Thoracic aorta (tissue), 2 donors: Measurements from ENCODE around the gene DGKB. TPM values are rescaled to one million over a fixed set of nuclear protein-coding genes. Genes with fewer than 3 reads are reported as not detected.

Experiments used
- ATAC-seq: fragments of 150-250 bp; one replicate; pipeline ENCODE4 v1.8.0; 2017; ENCODE audit warnings: low read depth; ENCODE audit not compliant: insufficient number of reproducible peaks, low FRiP score
- DNase-seq: peaks from one replicate; pipeline ENCODE4 v3.0.0-alpha.2; 2020; ENCODE audit warnings: low spot score
- H3K27ac ChIP-seq, 2 donors: fragments of 200-600 bp; sonication (generic); 1 replicate in 1 of 2; 2 replicates in 1 of 2; pipeline ENCODE4 v1.5.1; 2016; ENCODE audit warnings: mild to moderate bottlenecking in 2 of 2, moderate library complexity in 2 of 2
- H3K27me3 ChIP-seq: fragments of 200-600 bp; sonication (generic); replicated peaks from 2 replicates; pipeline ENCODE4 v1.6.0; 2016; ENCODE audit warnings: mild to moderate bottlenecking; ENCODE audit not compliant: insufficient read depth
- H3K36me3 ChIP-seq: fragments of 200-600 bp; sonication (generic); one replicate; pipeline ENCODE4 v1.5.1; 2016
- H3K4me1 ChIP-seq, 2 donors: fragments of 200-600 bp; sonication (generic); 1 replicate in 1 of 2; 2 replicates in 1 of 2; pipeline versions ENCODE4 v1.5.1 to v1.6.0; 2016; ENCODE audit warnings: low read depth in 2 of 2, mild to moderate bottlenecking in 1 of 2; ENCODE audit not compliant: control insufficient read depth in 1 of 2
- H3K4me3 ChIP-seq: fragments of 200-600 bp; sonication (generic); 2 replicates; pipeline ENCODE4 v1.5.1; 2016; ENCODE audit warnings: mild to moderate bottlenecking
- H3K9me3 ChIP-seq: fragments of 200-600 bp; sonication (generic); 2 replicates; pipeline ENCODE4 v1.5.1; 2016
- total RNA-seq, 2 donors: library from RNA; depleted of rRNA; stranded (reverse); fragments of >200 nt; gene quantifications; one replicate each; pipeline versions ENCODE4 v1.1.0 to v1.2.3, GENCODE V29; 2016
- TF ChIP-seq, protein P1 (sequence below): fragments of 200-600 bp; sonication (generic); IDR thresholded peaks from one replicate; pipeline ENCODE4 v1.5.1; 2019; ENCODE audit warnings: antibody characterized with exemption

Gene DGKB
- total RNA-seq, 2 donors from 2014 or later, result 0.56 TPM; not detected in 1

DNA sequence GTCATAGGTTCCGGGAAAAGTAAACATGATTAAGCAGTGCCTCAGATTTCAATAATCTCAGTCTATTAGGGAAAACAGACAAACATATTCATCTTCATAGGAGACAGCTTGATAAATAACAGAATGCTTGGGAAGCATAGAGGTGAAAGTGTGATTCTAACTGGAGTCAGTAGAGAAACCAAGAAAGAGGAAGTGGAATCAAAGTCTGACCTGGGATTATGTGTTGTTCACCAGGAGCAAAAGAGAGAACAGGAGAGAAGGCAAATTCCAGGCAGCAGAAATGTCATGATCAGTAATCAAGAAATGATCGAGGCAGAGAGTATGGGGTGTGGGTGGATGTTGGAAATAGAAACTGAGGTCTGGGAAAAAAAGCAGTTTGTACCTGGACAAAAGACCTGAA, 43.7 kb downstream of the DGKB start:
- TF ChIP-seq, protein P1, sequence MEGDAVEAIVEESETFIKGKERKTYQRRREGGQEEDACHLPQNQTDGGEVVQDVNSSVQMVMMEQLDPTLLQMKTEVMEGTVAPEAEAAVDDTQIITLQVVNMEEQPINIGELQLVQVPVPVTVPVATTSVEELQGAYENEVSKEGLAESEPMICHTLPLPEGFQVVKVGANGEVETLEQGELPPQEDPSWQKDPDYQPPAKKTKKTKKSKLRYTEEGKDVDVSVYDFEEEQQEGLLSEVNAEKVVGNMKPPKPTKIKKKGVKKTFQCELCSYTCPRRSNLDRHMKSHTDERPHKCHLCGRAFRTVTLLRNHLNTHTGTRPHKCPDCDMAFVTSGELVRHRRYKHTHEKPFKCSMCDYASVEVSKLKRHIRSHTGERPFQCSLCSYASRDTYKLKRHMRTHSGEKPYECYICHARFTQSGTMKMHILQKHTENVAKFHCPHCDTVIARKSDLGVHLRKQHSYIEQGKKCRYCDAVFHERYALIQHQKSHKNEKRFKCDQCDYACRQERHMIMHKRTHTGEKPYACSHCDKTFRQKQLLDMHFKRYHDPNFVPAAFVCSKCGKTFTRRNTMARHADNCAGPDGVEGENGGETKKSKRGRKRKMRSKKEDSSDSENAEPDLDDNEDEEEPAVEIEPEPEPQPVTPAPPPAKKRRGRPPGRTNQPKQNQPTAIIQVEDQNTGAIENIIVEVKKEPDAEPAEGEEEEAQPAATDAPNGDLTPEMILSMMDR, result no peak
- H3K27me3 ChIP-seq, result no peaks in the 10 kb centered on the region

DNA sequence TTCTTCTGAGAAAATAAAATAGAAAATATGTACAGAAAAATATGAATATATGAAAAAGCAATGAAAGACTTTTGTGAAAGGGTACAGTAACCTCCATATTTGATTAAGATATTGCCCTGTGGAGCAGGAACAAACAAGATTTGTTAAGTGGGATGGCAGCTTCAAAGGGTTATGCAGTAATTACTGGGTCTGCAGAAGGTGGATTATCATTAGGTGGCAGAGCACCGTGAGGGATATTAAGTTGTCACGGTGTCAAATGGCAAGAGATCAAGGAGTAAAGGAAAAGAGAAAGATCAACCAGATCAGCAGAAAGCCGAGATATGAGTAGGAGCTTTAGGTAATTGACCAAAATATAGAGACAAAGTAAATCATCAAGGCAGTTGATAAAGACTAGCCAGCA, 44.1 kb downstream of the DGKB start:
- no peaks in the 10 kb centered on the region for H3K36me3 ChIP-seq
- no peaks in the 10 kb centered on the region for H3K27me3 ChIP-seq
- no peak overlapping the region for H3K27ac ChIP-seq
- no peak overlapping the region for H3K4me3 ChIP-seq
- no peak for ATAC-seq
- no peaks in the 10 kb centered on the region for H3K9me3 ChIP-seq
- TF ChIP-seq, protein P1, result no peak
- H3K4me1 ChIP-seq, result no peaks in the 10 kb centered on the region
- no peak for DNase-seq

More for the DNA sequence above, 43.7 kb downstream of the DGKB start:
- DNase-seq, result no peak
- ATAC-seq, result no peak
- Histone ChIP-seq H3K9me3 (no peaks in the 10 kb centered on the region), H3K27ac (no peak overlapping the region), H3K4me1 (no peaks in the 10 kb centered on the region), H3K36me3 (no peaks in the 10 kb centered on the region), H3K4me3 (no peak overlapping the region)

DNA sequence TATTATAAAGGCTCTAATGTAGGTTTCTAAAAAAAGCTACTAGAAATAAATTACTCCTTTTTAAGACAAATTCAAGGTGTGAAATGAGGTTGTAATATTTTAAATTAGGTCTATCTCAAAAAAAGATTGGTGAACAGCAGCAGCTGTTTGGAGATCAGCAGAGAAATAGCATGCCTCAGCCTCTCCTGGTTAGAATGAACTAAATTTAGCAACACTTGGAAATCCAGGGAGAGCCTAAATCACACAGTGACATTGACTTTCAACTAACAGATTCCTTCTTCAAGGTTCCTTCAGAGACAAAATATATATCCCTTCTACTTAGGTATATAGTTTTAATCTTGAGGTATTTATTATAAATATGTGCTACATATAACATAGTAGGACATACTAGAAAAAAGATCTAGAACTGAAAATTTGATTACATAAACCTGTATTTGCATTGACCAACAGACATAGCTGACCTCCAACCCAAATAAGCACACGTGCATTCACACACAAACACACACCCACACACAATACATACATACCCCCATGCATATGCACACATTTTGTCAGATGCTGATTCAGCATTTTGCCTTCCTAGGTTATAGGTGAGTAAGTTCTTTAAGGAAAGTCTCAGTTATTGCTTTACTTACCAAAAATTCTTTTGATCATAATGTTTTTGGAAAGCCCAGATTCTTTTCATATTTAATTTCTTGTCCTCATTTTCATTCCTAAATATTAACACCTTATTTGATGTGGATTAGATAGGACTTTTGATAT, 47.3 kb downstream of the DGKB start:
- no peak for ATAC-seq
- H3K4me1 ChIP-seq, result no peaks in the 10 kb centered on the region

DNA sequence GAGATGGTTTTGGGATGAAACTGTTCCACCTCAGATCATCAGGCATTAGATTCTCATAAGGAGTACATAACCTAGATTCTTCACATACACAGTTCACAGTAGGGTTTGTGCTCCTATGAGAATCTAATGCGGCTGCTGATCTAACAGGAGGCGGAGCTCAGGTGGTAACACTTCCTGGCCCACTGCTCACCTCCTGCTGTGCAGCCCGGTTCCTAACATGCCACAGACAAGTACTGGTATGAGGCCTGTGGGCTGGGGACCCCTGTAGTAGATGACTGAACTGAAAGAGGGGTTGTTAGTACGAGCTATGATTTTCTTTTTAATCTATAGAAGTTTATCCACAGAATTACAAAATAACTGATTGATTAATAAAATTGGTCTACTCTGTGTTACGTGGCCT, 48.1 kb downstream of the DGKB start:
- no peaks in the 10 kb centered on the region for H3K36me3 ChIP-seq
- ATAC-seq, result no peak
- TF ChIP-seq, protein P1, result no peak

More for the DNA sequence above, 47.3 kb downstream of the DGKB start:
- Histone ChIP-seq H3K36me3 (no peaks in the 10 kb centered on the region), H3K4me3 (no peak overlapping the region), H3K9me3 (no peaks in the 10 kb centered on the region), H3K27ac (no peak overlapping the region), H3K27me3 (no peaks in the 10 kb centered on the region)
- DNase-seq, result no peak
- TF ChIP-seq, protein P1, result no peak

DNA sequence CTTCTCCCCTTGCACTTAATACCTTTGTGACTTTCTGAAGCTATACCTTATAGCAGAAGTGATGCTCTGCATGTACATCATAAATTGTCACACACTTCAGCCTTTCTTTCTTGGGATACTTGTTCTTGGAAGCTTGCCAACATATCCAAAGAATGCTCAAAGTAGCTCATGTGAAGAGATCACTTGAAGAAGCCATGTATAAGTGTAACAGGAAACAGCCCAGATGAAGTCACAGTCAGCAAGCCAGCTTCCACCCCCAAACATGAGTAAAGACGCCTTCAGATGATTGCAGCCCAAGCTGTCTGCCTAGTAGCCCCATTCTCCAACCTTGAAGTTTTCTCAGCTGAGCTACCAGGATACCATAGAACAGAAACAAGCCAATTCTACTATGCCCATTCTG, 50.9 kb downstream of the DGKB start:
- DNase-seq, result no peak
- H3K4me3 ChIP-seq, result no peak overlapping the region
- no peaks in the 10 kb centered on the region for H3K4me1 ChIP-seq
- no peaks in the 10 kb centered on the region for H3K27me3 ChIP-seq
- H3K27ac ChIP-seq, result no peak overlapping the region
- H3K36me3 ChIP-seq, result no peaks in the 10 kb centered on the region
- TF ChIP-seq, protein P1, result no peak
- H3K9me3 ChIP-seq, result no peaks in the 10 kb centered on the region
- ATAC-seq, result no peak

More for the DNA sequence above, 48.1 kb downstream of the DGKB start:
- H3K4me3 ChIP-seq, result no peak overlapping the region
- no peaks in the 10 kb centered on the region for H3K9me3 ChIP-seq
- no peak for DNase-seq
- H3K4me1 ChIP-seq, result no peaks in the 10 kb centered on the region
- no peak overlapping the region for H3K27ac ChIP-seq
- no peaks in the 10 kb centered on the region for H3K27me3 ChIP-seq
